Ectodermal cell (in vitro differentiated cells): ENCODE data around the gene AP3M1.
"Not testable (repeated sequence)": the region's sequence is repeated elsewhere in the genome, so short reads cannot be mapped to it uniquely, and the experiment has no call there.

ENCODE experiments used
- H3K27ac ChIP-seq: 2 replicates; pipeline ENCODE4 v1.7.0; 2013; ENCODE audit warnings: mild to moderate bottlenecking, low read depth, low read length; ENCODE audit not compliant: insufficient read depth, poor library complexity, severe bottlenecking
- H3K27me3 ChIP-seq: 2 replicates; pipeline ENCODE4 v1.7.0; 2013; ENCODE audit warnings: mild to moderate bottlenecking, low read length; ENCODE audit not compliant: insufficient read depth, control insufficient read depth, poor library complexity, severe bottlenecking
- H3K36me3 ChIP-seq: one replicate; pipeline ENCODE4 v1.7.0; 2013; ENCODE audit warnings: low read length; ENCODE audit not compliant: control insufficient read depth, insufficient read depth
- H3K4me1 ChIP-seq: one replicate; pipeline ENCODE4 v1.7.0; 2013; ENCODE audit warnings: low read length; ENCODE audit not compliant: control insufficient read depth, insufficient read depth
- H3K4me3 ChIP-seq: 2 replicates; pipeline ENCODE4 v1.7.0; 2013; ENCODE audit warnings: low read depth, low read length, control low read depth; ENCODE audit not compliant: insufficient read depth
- H3K9me3 ChIP-seq: 2 replicates; pipeline ENCODE4 v1.7.0; 2013; ENCODE audit warnings: mild to moderate bottlenecking, low read length, moderate library complexity; ENCODE audit not compliant: control insufficient read depth
- WGBS, 2 experiments: methylation state at CpG; one replicate each; pipeline ENCODE4 v1.1.7; 2013; ENCODE audit warnings: missing lambda C conversion rate in 2 of 2; 5-methylcytosine and 5-hydroxymethylcytosine counted together

Gene AP3M1

GRCh38 chr10:74139981-74140380 is 10.6 kb downstream of the AP3M1 start:
- WGBS, 2 experiments = 95 to 96% methylated on average over 18 of the region's 18 CpGs
- no peaks in the 10 kb centered on the region for H3K27me3 ChIP-seq
- no peaks in the 10 kb centered on the region for H3K9me3 ChIP-seq
- H3K27ac ChIP-seq = no peak overlapping the region
- no peaks in the 10 kb centered on the region for H3K4me1 ChIP-seq
- H3K36me3 ChIP-seq = peaks cover 12% of the 10 kb centered on the region
- no peak overlapping the region for H3K4me3 ChIP-seq

DNA sequence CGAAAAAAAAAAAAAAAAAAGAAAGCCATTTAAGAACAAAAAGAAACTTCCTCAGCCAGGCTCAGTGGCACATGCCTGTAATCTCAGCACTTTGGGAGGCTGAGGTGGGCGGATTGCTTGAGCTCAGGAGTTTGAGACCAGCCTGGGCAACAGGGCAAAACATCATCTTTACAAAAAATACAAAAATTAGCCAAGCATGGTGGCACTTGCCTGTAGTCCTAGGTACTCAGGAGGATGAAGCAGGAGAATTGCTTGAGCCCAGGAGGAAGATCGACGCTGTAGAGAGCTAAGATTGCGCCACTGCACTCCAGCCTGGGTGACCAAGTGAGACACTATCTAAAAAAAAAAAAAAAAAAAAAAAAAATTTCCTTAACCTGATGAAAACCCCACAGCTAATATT is 12.0 kb downstream of the AP3M1 start:
- peaks cover 16% of the 10 kb centered on the region for H3K36me3 ChIP-seq

GRCh38 chr10:74137992-74138391 is 12.6 kb downstream of the AP3M1 start:
- H3K27me3 ChIP-seq = no peaks in the 10 kb centered on the region
- H3K9me3 ChIP-seq = no peaks in the 10 kb centered on the region
- H3K4me3 ChIP-seq = no peak overlapping the region
- WGBS, 2 experiments = 92 to 94% methylated on average over 4 to 5 of the region's 5 CpGs
- H3K4me1 ChIP-seq = no peaks in the 10 kb centered on the region
- H3K27ac ChIP-seq = no peak overlapping the region
- peaks cover 21% of the 10 kb centered on the region for H3K36me3 ChIP-seq

More for the DNA sequence above, 12.0 kb downstream of the AP3M1 start:
- H3K27ac ChIP-seq, H3K27me3 ChIP-seq, H3K9me3 ChIP-seq, H3K4me3 ChIP-seq, H3K4me1 ChIP-seq: not testable (repeated sequence)
- 92 to 96% methylated on average over 4 to 5 of the region's 5 CpGs for WGBS, 2 experiments

DNA sequence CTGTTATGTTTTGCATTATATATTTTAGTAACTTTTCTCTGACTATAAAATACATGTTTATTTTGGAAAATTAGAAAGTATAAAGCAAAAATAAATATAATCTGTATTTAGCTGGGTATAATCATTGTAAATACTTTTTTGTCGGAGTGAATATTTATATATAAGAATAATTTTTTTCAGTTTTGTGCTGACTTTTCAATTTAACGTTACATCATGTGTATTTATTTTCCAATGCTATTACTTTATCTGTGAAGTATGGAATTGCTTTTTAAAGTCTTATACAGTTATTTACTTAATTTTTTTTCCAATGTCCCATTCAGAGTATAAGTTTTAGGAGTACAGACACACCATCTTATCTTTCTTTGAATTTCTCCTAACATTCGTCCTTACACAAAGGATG is 15.2 kb downstream of the AP3M1 start:
- Histone ChIP-seq H3K4me3 (no peak overlapping the region), H3K4me1 (no peaks in the 10 kb centered on the region), H3K27ac (no peak overlapping the region), H3K36me3 (peaks cover 27% of the 10 kb centered on the region), H3K9me3 (no peaks in the 10 kb centered on the region), H3K27me3 (no peaks in the 10 kb centered on the region)
- WGBS, 2 experiments = 92 to 100% methylated on average over 1 of the region's 3 CpGs

DNA sequence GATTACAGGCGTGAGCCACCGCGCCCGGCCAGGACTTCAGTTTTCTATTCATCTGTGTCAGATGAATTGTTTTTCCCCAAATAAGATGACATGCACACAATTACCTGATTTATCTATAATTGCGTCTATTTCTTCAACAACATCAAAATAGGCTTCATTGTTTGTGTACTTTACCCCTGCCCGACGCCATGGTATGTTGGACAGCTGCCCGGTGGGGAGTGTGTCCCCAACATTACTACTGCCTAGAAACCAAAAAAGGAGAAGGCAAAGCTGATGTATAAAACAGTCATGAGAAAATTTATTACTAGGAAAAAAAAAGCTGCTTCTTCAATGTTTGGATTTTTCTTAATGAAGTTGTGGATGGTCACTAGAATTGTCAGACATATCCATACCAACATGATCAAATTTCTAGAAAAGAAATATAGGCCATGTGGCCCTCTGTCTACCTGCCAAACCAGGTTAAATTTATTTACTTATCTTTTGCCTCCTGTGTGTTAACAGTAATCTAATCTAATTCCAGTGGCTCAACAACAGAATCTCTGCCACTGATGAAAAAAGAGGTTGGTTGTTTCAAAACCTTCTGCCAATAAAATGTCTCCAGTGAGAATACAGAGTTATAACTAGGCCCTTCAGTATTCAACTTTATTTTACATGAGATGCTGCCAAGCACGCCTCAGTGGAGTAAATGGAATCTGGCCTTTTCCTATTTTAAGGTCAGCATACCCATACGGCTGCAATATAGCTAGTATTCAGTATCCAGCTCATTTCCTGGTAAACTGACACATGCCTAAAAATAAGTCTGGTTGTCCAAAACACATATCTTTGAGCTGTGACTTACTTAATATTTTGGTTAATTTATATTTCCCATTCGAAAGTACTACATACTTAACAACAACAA is 16.5 kb downstream of the AP3M1 start:
- no peaks in the 10 kb centered on the region for H3K27me3 ChIP-seq
- no peaks in the 10 kb centered on the region for H3K4me1 ChIP-seq
- WGBS, 2 experiments = 96 to 98% methylated on average over 10 to 11 of the region's 11 CpGs
- H3K36me3 ChIP-seq = peaks cover 32% of the 10 kb centered on the region
- no peak overlapping the region for H3K4me3 ChIP-seq
- H3K27ac ChIP-seq = no peak overlapping the region
- no peaks in the 10 kb centered on the region for H3K9me3 ChIP-seq

DNA sequence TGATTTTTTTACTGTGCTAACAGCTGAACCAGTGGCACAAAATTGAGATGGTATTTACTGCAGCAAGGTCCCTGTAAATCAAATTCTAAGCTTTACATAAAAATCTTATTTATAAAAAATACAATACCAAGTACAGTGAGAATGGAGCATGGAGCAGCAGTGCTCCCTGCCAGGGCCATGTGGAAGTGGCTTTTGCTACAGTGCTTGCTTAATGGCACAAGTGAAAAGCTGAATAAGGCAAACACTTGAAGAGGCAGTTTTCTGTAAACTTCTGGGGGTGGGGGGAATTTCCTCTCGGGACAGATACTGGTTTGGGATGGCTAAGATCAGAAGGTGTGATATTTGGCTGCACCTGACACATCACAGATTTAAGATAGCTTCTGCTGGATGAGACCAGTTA is 27.5 kb downstream of the AP3M1 start:
- Histone ChIP-seq H3K36me3 (peaks cover 53% of the 10 kb centered on the region), H3K4me1 (no peaks in the 10 kb centered on the region), H3K9me3 (no peaks in the 10 kb centered on the region), H3K4me3 (no peak overlapping the region), H3K27ac (no peak overlapping the region), H3K27me3 (no peaks in the 10 kb centered on the region)
- whole genome bisulfite sequencing, 2 experiments = 46 to 48% methylated on average over 1 of the region's 1 CpG

GRCh38 chr10:74122060-74122459 is 28.6 kb downstream of the AP3M1 start:
- Histone ChIP-seq H3K36me3 (peaks cover 59% of the 10 kb centered on the region), H3K9me3 (no peaks in the 10 kb centered on the region), H3K27ac (no peak overlapping the region), H3K4me1 (no peaks in the 10 kb centered on the region), H3K27me3 (no peaks in the 10 kb centered on the region), H3K4me3 (no peak overlapping the region)
- WGBS, 2 experiments = 87 to 90% methylated on average over 2 to 3 of the region's 3 CpGs

DNA sequence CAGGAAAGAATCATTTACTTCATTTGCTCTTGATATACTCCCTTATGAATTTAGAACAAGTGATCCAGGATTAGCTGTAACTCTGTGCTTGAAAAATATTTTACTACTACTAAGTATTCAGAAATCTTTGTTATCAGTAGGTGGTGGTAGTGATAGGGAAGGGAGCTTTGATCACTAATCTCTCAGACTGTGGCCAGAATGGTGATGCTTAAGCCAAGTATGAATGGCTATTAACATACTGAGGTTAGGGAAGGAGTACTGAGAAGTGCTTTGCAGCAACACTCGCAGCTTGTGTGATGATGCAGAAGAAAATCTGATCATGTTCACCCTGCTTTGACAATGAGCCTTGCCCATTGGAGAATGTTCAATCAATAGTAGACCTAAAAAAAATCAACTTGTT is 29.3 kb downstream of the AP3M1 start:
- no peak overlapping the region for H3K4me3 ChIP-seq
- H3K9me3 ChIP-seq = no peaks in the 10 kb centered on the region
- no peaks in the 10 kb centered on the region for H3K27me3 ChIP-seq
- H3K36me3 ChIP-seq = peaks cover 58% of the 10 kb centered on the region
- 94 to 97% methylated on average over 1 of the region's 1 CpG for WGBS, 2 experiments
- H3K4me1 ChIP-seq = no peaks in the 10 kb centered on the region
- no peak overlapping the region for H3K27ac ChIP-seq

DNA sequence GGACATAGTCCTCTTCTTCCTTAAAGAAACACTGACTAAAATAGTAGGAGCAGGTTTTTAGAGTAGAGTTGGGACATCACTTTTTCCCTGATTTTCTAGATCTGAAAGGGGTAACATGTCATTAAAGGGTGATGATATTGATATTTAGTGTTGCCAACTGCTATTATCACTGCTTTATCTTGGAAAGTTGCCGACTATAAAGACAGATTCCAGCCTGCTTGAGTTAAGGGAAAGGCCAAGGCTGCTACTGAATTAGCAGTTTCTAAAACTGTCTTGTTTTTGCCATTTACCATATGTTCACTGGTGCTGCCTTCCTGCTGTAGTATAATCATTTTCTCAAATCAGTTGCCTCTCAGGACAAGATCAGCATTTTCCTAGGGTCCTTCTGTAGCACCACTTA is 29.7 kb downstream of the AP3M1 start:
- WGBS, 2 experiments = 91 to 93% methylated on average over 1 of the region's 1 CpG
- Histone ChIP-seq H3K36me3 (peaks cover 58% of the 10 kb centered on the region), H3K4me3 (no peak overlapping the region), H3K27ac (no peak overlapping the region), H3K9me3 (no peaks in the 10 kb centered on the region), H3K4me1 (no peaks in the 10 kb centered on the region), H3K27me3 (no peaks in the 10 kb centered on the region)

DNA sequence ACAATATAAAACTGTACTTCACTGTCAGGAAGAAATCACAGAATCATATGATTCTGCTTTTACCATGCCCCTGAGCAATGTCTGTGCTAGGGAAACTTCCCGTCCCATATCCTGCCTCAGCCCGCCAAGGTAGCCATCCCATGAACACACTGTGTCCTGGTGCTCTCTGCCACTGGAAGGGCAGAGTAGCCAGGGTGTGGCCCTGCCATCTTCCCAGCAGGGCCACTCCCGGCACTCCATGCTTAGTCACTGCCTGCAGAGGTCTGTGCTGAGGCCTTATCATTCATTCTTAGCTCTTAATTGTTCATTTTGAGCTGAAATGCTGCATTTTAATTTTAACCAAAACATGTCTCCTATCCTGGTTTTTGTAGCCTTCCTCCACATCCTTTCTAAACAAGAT is 31.8 kb downstream of the AP3M1 start:
- Histone ChIP-seq H3K9me3 (no peaks in the 10 kb centered on the region), H3K36me3 (peaks cover 54% of the 10 kb centered on the region), H3K4me3 (no peak overlapping the region), H3K4me1 (no peaks in the 10 kb centered on the region), H3K27ac (no peak overlapping the region), H3K27me3 (no peaks in the 10 kb centered on the region)
- 94 to 96% methylated on average over 3 of the region's 3 CpGs for WGBS, 2 experiments
